Neutrophil (primary cell): ENCODE measurements around the gene LDLRAD4.
"Not testable (repeated sequence)": the region's sequence is repeated elsewhere in the genome, so short reads cannot be mapped to it uniquely, and the experiment has no call there.

ENCODE experiments used
- H3K27ac ChIP-seq: fragments of 200-600 bp; sonication (generic); 2 replicates; pipeline ENCODE4 v1.5.1; 2016; ENCODE audit warnings: mild to moderate bottlenecking, moderate library complexity
- H3K27me3 ChIP-seq: fragments of 200-600 bp; sonication (generic); 2 replicates; pipeline ENCODE4 v1.6.0; 2016; ENCODE audit warnings: mild to moderate bottlenecking
- H3K36me3 ChIP-seq: fragments of 200-600 bp; sonication (generic); 2 replicates; pipeline ENCODE4 v1.5.1; 2017
- H3K4me1 ChIP-seq, 2 experiments: fragments of 200-600 bp in 1 of 2; sonication (generic) in 1 of 2; 1 replicate in 1 of 2; 2 replicates in 1 of 2; pipeline versions ENCODE4 v1.5.1 to v1.6.1; 2013 to 2016; ENCODE audit warnings: low read depth in 1 of 2, low read length in 1 of 2, mild to moderate bottlenecking in 1 of 2, moderate library complexity in 1 of 2; ENCODE audit not compliant: control insufficient read depth in 1 of 2, insufficient read depth in 1 of 2
- H3K4me3 ChIP-seq, 2 experiments: fragments of 200-600 bp in 1 of 2; sonication (generic) in 1 of 2; 1 replicate in 1 of 2; 2 replicates in 1 of 2; pipeline ENCODE4 v1.5.1; 2013 to 2016; ENCODE audit warnings: low read depth in 1 of 2, low read length in 1 of 2, mild to moderate bottlenecking in 1 of 2, moderate library complexity in 1 of 2
- H3K9me3 ChIP-seq: fragments of 200-600 bp; sonication (generic); 2 replicates; pipeline ENCODE4 v1.5.1; 2016
- CTCF ChIP-seq: fragments of 200-600 bp; sonication (generic); IDR thresholded peaks from 2 replicates; pipeline ENCODE4 v1.5.1; 2016; ENCODE audit warnings: antibody characterized with exemption

Gene LDLRAD4

GRCh38 chr18:13338318-13338717 lies 119.8 kb downstream of the LDLRAD4 start:
- Histone ChIP-seq H3K27me3 (no peaks in the 10 kb centered on the region), H3K9me3 (no peaks in the 10 kb centered on the region), H3K4me3 (no peak overlapping the region), H3K4me1 (no peaks in the 10 kb centered on the region), H3K27ac (no peak overlapping the region), H3K36me3 (no peaks in the 10 kb centered on the region)
- no peak for TF ChIP-seq CTCF

- no peak overlapping the region for H3K27ac ChIP-seq
- H3K4me3 ChIP-seq = no peak overlapping the region
- no peaks in the 10 kb centered on the region for H3K27me3 ChIP-seq
- no peak for TF ChIP-seq CTCF
- no peaks in the 10 kb centered on the region for H3K36me3 ChIP-seq
- H3K4me1 ChIP-seq = no peaks in the 10 kb centered on the region
- no peaks in the 10 kb centered on the region for H3K9me3 ChIP-seq
These were observed 121.1 kb downstream of the LDLRAD4 start for GRCh38 chr18:13339653-13340052.

GRCh38 chr18:13346449-13346848 lies 127.9 kb downstream of the LDLRAD4 start:
- H3K4me3 ChIP-seq, H3K9me3 ChIP-seq, H3K27ac ChIP-seq, H3K27me3 ChIP-seq, H3K4me1 ChIP-seq, H3K36me3 ChIP-seq: not testable (repeated sequence)

- Histone ChIP-seq H3K27me3 (no peaks in the 10 kb centered on the region), H3K27ac (no peak overlapping the region)
These were observed 134.7 kb downstream of the LDLRAD4 start for GRCh38 chr18:13353084-13353823.

GRCh38 chr18:13354402-13354801 lies 135.8 kb downstream of the LDLRAD4 start:
- TF ChIP-seq CTCF = no peak

More at GRCh38 chr18:13353084-13353823, 134.7 kb downstream of the LDLRAD4 start:
- H3K4me1 ChIP-seq = no peaks in the 10 kb centered on the region
- H3K9me3 ChIP-seq = no peaks in the 10 kb centered on the region
- no peak for TF ChIP-seq CTCF
- H3K4me3 ChIP-seq = no peak overlapping the region
- no peaks in the 10 kb centered on the region for H3K36me3 ChIP-seq

GRCh38 chr18:13356032-13356431 lies 137.5 kb downstream of the LDLRAD4 start:
- no peak for TF ChIP-seq CTCF
- Histone ChIP-seq H3K27ac (no peak overlapping the region), H3K4me3 (no peak overlapping the region), H3K36me3 (no peaks in the 10 kb centered on the region), H3K4me1 (peaks cover 7% of the 10 kb centered on the region in 2 experiments), H3K27me3 (no peaks in the 10 kb centered on the region), H3K9me3 (no peaks in the 10 kb centered on the region)

More at GRCh38 chr18:13354402-13354801, 135.8 kb downstream of the LDLRAD4 start:
- Histone ChIP-seq H3K27ac (no peak overlapping the region), H3K36me3 (no peaks in the 10 kb centered on the region), H3K4me1 (peaks cover 5 to 6% of the 10 kb centered on the region in 2 experiments), H3K4me3 (no peak overlapping the region), H3K9me3 (no peaks in the 10 kb centered on the region), H3K27me3 (no peaks in the 10 kb centered on the region)
